ENCODE data around the gene AMN1.
A peak's percentile ranks its signal among the peaks of the same experiment; 100 is the strongest.

DNA sequence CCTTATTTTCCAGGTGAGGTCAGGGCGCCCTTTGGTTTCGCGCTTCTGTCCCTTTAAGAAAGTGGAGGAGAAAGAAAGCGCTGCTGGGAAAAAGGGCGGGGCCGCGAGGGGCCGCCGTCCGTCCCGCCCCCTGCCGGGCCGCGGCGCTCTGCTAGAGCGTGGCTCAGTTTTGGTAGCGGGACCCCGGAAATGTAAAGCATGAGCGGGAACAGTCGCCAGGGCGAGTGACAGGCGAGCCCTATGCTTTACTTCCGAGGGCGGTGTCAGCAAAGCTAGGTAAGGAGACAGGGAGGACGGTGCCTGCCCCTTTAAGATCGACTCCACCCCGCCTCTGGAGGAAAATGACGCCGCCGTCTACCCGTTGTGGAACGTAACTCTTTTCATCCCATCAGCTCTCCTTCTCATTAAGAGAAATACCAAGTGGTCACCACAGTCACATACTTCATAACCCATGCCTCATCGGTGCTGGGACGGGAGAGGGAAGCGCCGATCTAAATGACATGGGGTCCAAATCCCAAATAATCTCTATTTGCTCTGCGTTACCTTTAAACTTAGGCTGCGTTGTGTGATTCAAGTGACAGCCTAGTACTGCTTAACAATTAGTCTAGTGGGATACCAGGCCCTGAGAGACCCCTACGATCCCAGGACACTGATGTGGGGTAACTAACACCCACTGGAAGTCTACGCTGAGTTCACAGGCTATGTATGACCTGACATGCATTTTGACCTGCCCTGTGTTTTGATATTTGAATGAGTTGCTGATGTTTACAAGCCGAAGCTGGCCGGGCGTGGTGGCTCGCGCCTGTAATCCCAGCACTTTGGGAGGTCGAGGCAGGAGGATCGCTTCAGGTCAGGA, 69.5 kb downstream of the AMN1 start, which contains the start of gene ETFBKMT:
- TF ChIP-seq, protein P1, sequence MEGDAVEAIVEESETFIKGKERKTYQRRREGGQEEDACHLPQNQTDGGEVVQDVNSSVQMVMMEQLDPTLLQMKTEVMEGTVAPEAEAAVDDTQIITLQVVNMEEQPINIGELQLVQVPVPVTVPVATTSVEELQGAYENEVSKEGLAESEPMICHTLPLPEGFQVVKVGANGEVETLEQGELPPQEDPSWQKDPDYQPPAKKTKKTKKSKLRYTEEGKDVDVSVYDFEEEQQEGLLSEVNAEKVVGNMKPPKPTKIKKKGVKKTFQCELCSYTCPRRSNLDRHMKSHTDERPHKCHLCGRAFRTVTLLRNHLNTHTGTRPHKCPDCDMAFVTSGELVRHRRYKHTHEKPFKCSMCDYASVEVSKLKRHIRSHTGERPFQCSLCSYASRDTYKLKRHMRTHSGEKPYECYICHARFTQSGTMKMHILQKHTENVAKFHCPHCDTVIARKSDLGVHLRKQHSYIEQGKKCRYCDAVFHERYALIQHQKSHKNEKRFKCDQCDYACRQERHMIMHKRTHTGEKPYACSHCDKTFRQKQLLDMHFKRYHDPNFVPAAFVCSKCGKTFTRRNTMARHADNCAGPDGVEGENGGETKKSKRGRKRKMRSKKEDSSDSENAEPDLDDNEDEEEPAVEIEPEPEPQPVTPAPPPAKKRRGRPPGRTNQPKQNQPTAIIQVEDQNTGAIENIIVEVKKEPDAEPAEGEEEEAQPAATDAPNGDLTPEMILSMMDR (IDR thresholded peaks at IDR 0.05 in 2 of 3, conservative IDR thresholded peaks at IDR 0.05 in 1 of 3; ENCODE audit: borderline replicate concordance in 1 of 3, insufficient read depth in 1 of 3, low read depth in 2 of 3, low read length in 2 of 3) = peak in 2 of 3 experiments; percentile 21 to 38; a peak in 2 of 6 replicates
- peak; percentile 87 for TF ChIP-seq POLR2AphosphoS5 (IDR thresholded peaks at IDR 0.05; ENCODE audit: low read depth, low read length)
- no peak for TF ChIP-seq EZH2 (IDR thresholded peaks at IDR 0.05)
- TF ChIP-seq TCF7L2 (IDR thresholded peaks at IDR 0.05; ENCODE audit: borderline replicate concordance, extremely low read depth, insufficient read depth, insufficient read length) = peak; percentile 16
